Kidney (tissue), 14 donors: Measurements from ENCODE around the gene NRP2. TPM values are rescaled to one million over a fixed set of nuclear protein-coding genes. Genes with fewer than 3 reads are reported as not detected.

Source experiments
- DNase-seq, 5 donors: peaks; one replicate each; pipeline ENCODE4 v3.0.0-alpha.2; 2013 to 2020
- FAIRE-seq: peaks from 2 replicates; lab custom pipeline; 2012; peaks lifted over from hg19 to GRCh38; lab: Jason Lieb, UNC
- H3K27ac ChIP-seq, 2 donors: one replicate each; pipeline ENCODE4 v1.7.0; 2013; ENCODE audit warnings: low read depth in 2 of 2, low read length in 2 of 2, inconsistent platforms in 1 of 2
- H3K27me3 ChIP-seq: one replicate; pipeline ENCODE4 v1.7.1; 2013; ENCODE audit warnings: low read length, inconsistent platforms; ENCODE audit not compliant: control insufficient read depth, insufficient read depth
- H3K36me3 ChIP-seq, 3 donors: one replicate each; pipeline versions ENCODE4 v1.7.0 to v1.7.1; 2013; ENCODE audit warnings: low read length in 3 of 3, control low read depth in 1 of 3, inconsistent platforms in 1 of 3; ENCODE audit not compliant: insufficient read depth in 3 of 3, control insufficient read depth in 2 of 3
- H3K4me1 ChIP-seq, 3 donors: one replicate each; pipeline versions ENCODE4 v1.7.0 to v1.7.1; 2013; ENCODE audit warnings: low read length in 3 of 3, inconsistent platforms in 1 of 3, low read depth in 1 of 3; ENCODE audit not compliant: control insufficient read depth in 2 of 3, insufficient read depth in 2 of 3
- H3K4me3 ChIP-seq, 3 donors: one replicate each; pipeline versions ENCODE4 v1.7.0 to v1.8.1; 2013; ENCODE audit warnings: low read length in 3 of 3, control low read depth in 1 of 3, inconsistent platforms in 1 of 3
- H3K9ac ChIP-seq, 3 donors: one replicate each; pipeline versions ENCODE4 v1.7.0 to v1.7.1; 2013; ENCODE audit warnings: low read length in 3 of 3, control low read depth in 1 of 3, inconsistent platforms in 1 of 3
- H3K9me3 ChIP-seq, 3 donors: one replicate each; pipeline versions ENCODE4 v1.7.0 to v1.7.1; 2013; ENCODE audit warnings: low read length in 3 of 3, control low read depth in 1 of 3, inconsistent platforms in 1 of 3; ENCODE audit not compliant: control insufficient read depth in 2 of 3, insufficient read depth in 1 of 3
- intact Hi-C: fragments of 100-400 bp; cut with DNase I; formaldehyde crosslinking; loops from one replicate; pipeline ENCODE4 v1.11.1; 2022
- polyA plus RNA-seq: library from polyadenylated mRNA; stranded (reverse); fragments of 350-450 nt; fragmentation: Illumina TruSeq; extraction: RNeasy Lipid Tissue Mini Kit (QIAGEN cat#74804); gene quantifications from one replicate; pipeline ENCODE4 v1.2.3, GENCODE V29; 2014; ENCODE audit warnings: low read depth, low replicate concordance; ENCODE audit not compliant: insufficient read depth
- total RNA-seq: library from RNA; stranded (reverse); fragmentation: NEBNext Ultra II Directional; extraction: Animal tissue kit (Norgen Biotek cat#: 25700); gene quantifications from one replicate; pipeline ENCODE4 v1.2.1, GENCODE V29; 2021
- TF ChIP-seq, protein P1 (sequence below): IDR thresholded peaks from 3 replicates; pipeline ENCODE4 v1.5.1; 2012; ENCODE audit warnings: mild to moderate bottlenecking, moderate library complexity, borderline replicate concordance; ENCODE audit not compliant: insufficient read depth; ENCODE audit errors: extremely low read depth
- donor health status: control.
- donor health status: control.
- donor health status: control.
- donor health status: control.
- donor health status: control.
- donor health status: DM: yes; HTN: yes; CAD: no.
- donor health status: Normal renal cell carcinoma (clear cell type).

NRP2 gene
- total and polyA plus RNA-seq, 2 donors from 2014 or later = 2.3 to 37.7 TPM

DNA sequence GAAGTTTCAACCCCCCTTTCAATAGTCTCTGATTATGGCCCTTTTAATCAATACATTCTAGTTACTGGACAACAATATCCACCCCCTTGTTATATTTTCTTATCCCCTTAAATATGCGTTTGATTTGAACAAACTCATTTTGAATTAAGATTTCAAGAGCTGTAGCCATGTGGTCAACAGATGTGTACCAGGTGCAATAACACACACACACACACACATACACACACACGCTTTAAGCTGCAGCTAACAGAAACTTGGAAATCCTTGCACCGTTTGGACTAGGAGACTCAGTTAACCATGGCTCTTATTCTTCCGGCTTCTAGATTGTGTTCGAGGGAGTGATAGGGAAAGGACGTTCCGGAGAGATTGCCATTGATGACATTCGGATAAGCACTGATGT is 82.8 kb downstream of the NRP2 start:
- DNase-seq (no peak), FAIRE-seq (no peak)
- TF ChIP-seq, protein P1, sequence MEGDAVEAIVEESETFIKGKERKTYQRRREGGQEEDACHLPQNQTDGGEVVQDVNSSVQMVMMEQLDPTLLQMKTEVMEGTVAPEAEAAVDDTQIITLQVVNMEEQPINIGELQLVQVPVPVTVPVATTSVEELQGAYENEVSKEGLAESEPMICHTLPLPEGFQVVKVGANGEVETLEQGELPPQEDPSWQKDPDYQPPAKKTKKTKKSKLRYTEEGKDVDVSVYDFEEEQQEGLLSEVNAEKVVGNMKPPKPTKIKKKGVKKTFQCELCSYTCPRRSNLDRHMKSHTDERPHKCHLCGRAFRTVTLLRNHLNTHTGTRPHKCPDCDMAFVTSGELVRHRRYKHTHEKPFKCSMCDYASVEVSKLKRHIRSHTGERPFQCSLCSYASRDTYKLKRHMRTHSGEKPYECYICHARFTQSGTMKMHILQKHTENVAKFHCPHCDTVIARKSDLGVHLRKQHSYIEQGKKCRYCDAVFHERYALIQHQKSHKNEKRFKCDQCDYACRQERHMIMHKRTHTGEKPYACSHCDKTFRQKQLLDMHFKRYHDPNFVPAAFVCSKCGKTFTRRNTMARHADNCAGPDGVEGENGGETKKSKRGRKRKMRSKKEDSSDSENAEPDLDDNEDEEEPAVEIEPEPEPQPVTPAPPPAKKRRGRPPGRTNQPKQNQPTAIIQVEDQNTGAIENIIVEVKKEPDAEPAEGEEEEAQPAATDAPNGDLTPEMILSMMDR = no peak
- H3K27ac ChIP-seq = no peak overlapping the region
- no peak overlapping the region for H3K4me3 ChIP-seq
- H3K4me1 ChIP-seq = peaks cover 0 to under 1% (median 0%) of the 10 kb centered on the region in 3 donors
- intact Hi-C loops = loop anchor here (10.0 kb wide), 1 partner anchor 80 kb away; the partner anchor contains the start of gene NRP2
- no peaks in the 10 kb centered on the region for H3K36me3 ChIP-seq
- no peak overlapping the region for H3K9ac ChIP-seq
- H3K9me3 ChIP-seq = no peaks in the 10 kb centered on the region
- no peaks in the 10 kb centered on the region for H3K27me3 ChIP-seq

- DNase-seq (peak in 4 of 5 donors; percentile 78 to 93 (median 86)), FAIRE-seq (peak; percentile 72)
- no peak overlapping the region for H3K27ac ChIP-seq
- H3K4me1 ChIP-seq = peaks cover 0 to 2% (median 0%) of the 10 kb centered on the region in 3 donors
- TF ChIP-seq, protein P1 = peak; percentile 84
- no peak overlapping the region for H3K9ac ChIP-seq
- no peaks in the 10 kb centered on the region for H3K36me3 ChIP-seq
- H3K4me3 ChIP-seq = no peak overlapping the region
- no peaks in the 10 kb centered on the region for H3K27me3 ChIP-seq
- intact Hi-C loops = loop anchor here (10.0 kb wide), 1 partner anchor 82 kb away; the partner anchor contains the start of gene NRP2
- H3K9me3 ChIP-seq = no peaks in the 10 kb centered on the region
Observed at GRCh38 chr2:205766779-205767359, 84.6 kb downstream of the NRP2 start.

DNA sequence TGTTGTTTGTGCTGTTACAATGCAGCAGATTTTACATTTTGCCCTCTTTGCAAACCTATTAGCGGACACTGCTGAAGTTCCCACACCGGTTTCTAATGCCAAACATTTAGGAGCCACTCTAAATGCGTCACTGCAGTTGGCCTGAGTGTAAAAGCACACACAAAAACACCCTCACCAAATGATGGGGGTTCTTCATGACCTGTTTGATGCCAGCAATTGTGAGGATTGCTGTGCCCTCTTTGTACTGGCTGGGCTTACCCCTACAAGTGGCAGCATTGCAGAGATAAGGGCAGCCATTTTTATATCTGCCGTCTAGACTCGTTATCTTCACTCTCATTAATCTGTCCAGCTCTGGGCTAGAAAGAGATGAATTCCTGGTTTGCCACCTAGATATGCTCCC is 85.3 kb downstream of the NRP2 start:
- Histone ChIP-seq H3K27me3 (no peaks in the 10 kb centered on the region), H3K36me3 (no peaks in the 10 kb centered on the region), H3K9ac (no peak overlapping the region), H3K9me3 (no peaks in the 10 kb centered on the region), H3K27ac (no peak overlapping the region), H3K4me1 (peaks cover 0 to 2% (median 0%) of the 10 kb centered on the region in 3 donors), H3K4me3 (no peak overlapping the region)
- no peak for DNase-seq
- FAIRE-seq = no peak
- TF ChIP-seq, protein P1 = no peak
- intact Hi-C loops = loop anchor here (10.0 kb wide), 1 partner anchor 83 kb away; the partner anchor contains the start of gene NRP2

DNA sequence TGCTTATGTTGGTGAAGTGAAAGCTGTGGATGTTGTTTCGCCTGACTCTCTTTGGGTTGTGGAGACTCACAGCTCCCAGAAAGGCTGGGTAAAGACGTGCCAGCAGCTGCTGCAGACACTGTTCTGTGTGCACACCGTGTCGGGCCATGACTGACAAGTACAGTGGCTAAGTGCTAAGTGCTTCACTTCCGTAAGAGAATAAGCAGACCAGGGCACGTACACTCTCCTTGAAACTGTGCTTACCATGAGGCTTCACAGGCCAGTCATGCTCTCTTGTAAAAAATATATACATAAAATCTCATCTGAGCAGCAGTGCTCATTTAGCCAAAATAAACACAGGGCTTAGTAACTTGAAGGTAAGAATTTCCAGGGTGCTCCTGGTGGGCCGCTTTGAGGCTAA is 86.0 kb downstream of the NRP2 start:
- H3K4me1 ChIP-seq = peaks cover 0 to 2% (median 0%) of the 10 kb centered on the region in 3 donors
- TF ChIP-seq, protein P1 = no peak
- intact Hi-C loops = loop anchor here (10.0 kb wide), 1 partner anchor 84 kb away; the partner anchor contains the start of gene NRP2
- no peak overlapping the region for H3K27ac ChIP-seq
- H3K36me3 ChIP-seq = no peaks in the 10 kb centered on the region
- DNase-seq = no peak
- no peaks in the 10 kb centered on the region for H3K27me3 ChIP-seq
- H3K4me3 ChIP-seq = no peak overlapping the region
- no peaks in the 10 kb centered on the region for H3K9me3 ChIP-seq
- no peak for FAIRE-seq
- no peak overlapping the region for H3K9ac ChIP-seq
